GM12878 (cell line): ENCODE measurements around the gene WWOX. TPM values are rescaled to one million over a fixed set of nuclear protein-coding genes. Genes with fewer than 3 reads are reported as not detected.

Experiments
- ATAC-seq: fragments of 200-7000 bp; cut with Tn5 transposase; 3 replicates; pipeline ENCODE4 v1.9.1; 2020; ENCODE audit warnings: mild to moderate bottlenecking, moderate library complexity
- BruUV-seq: library from RNA; stranded (reverse); fragments of 400-500 nt; replicated peaks from 2 replicates; lab custom pipeline; 2021; lab: Mats Ljungman, UMichigan
- CTCF ChIA-PET: fragments of 300-600 bp; sonication (Branson Sonifier 250); formaldehyde crosslinking; extraction: SDS; loops from one replicate; lab custom pipeline; 2021; ENCODE audit warnings: inconsistent platforms; lab: Yijun Ruan, JAX
- POLR2A ChIA-PET: fragments of 350-600 bp; formaldehyde crosslinking; extraction: SDS; loops from one replicate; lab custom pipeline; 2021; ENCODE audit warnings: inconsistent platforms; lab: Charles Lee
- RAD21 ChIA-PET: fragments of 300-600 bp; sonication (Branson Sonifier 250); formaldehyde crosslinking; loops from one replicate; lab custom pipeline; 2023; ENCODE audit warnings: antibody characterized with exemption; ENCODE audit not compliant: unreplicated experiment; lab: Charles Lee
- SMC1A ChIA-PET: fragments of 300-600 bp; sonication (Branson Sonifier 250); formaldehyde crosslinking; loops from one replicate; lab custom pipeline; 2023; ENCODE audit not compliant: unreplicated experiment, uncharacterized antibody; lab: Charles Lee
- DNase-seq: peaks from one replicate; pipeline ENCODE4 v3.0.0-alpha.2; 2011; ENCODE audit warnings: low read depth, low spot score
- FAIRE-seq: peaks from 3 replicates; lab custom pipeline; 2011; peaks lifted over from hg19 to GRCh38; lab: Jason Lieb, UNC
- H2AFZ ChIP-seq: 2 replicates; pipeline ENCODE4 v1.6.0; 2011; ENCODE audit warnings: low read depth, low read length, control low read depth; ENCODE audit not compliant: control insufficient read depth
- H3K27ac ChIP-seq: 2 replicates; pipeline ENCODE4 v1.5.1; 2011; ENCODE audit warnings: control low read depth; ENCODE audit not compliant: control insufficient read depth, insufficient read depth
- H3K27me3 ChIP-seq, 2 experiments: replicated peaks in 1 of 2; 2 replicates each; pipeline versions ENCODE4 v1.6.0 to v1.6.1; 2011; ENCODE audit warnings: low read length in 1 of 2; ENCODE audit not compliant: control insufficient read depth in 2 of 2, insufficient read depth in 2 of 2
- H3K36me3 ChIP-seq, 2 experiments: 2 replicates each; pipeline ENCODE4 v1.5.1; 2011; ENCODE audit warnings: low read length in 1 of 2; ENCODE audit not compliant: control insufficient read depth in 2 of 2, insufficient read depth in 2 of 2
- H3K4me1 ChIP-seq: 2 replicates; pipeline ENCODE4 v1.6.1; 2011; ENCODE audit warnings: mild to moderate bottlenecking, low read length, moderate library complexity, mixed read lengths; ENCODE audit not compliant: control insufficient read depth, insufficient read depth
- H3K4me2 ChIP-seq: 2 replicates; pipeline ENCODE4 v1.6.0; 2011; ENCODE audit warnings: control low read depth; ENCODE audit not compliant: control insufficient read depth, insufficient read depth
- H3K4me3 ChIP-seq: fragments of 200-600 bp; sonication (generic); 2 replicates; pipeline ENCODE4 v1.5.1; 2016
- H3K79me2 ChIP-seq: 2 replicates; pipeline ENCODE4 v1.6.0; 2011; ENCODE audit warnings: low read length; ENCODE audit not compliant: control insufficient read depth, insufficient read depth
- H3K9ac ChIP-seq: 2 replicates; pipeline ENCODE4 v1.8.0; 2011; ENCODE audit warnings: low read length, control low read depth, mixed read lengths; ENCODE audit not compliant: control insufficient read depth, insufficient read depth
- H3K9me3 ChIP-seq: replicated peaks from 3 replicates; pipeline ENCODE4 v1.5.1; 2011; ENCODE audit warnings: mild to moderate bottlenecking, low read length; ENCODE audit not compliant: control insufficient read depth, insufficient read depth
- H4K20me1 ChIP-seq: 2 replicates; pipeline ENCODE4 v1.6.0; 2011; ENCODE audit not compliant: control insufficient read depth, insufficient read depth
- BACH1 ChIP-seq: fragments of 450-650 bp; IDR thresholded peaks from 2 replicates; pipeline ENCODE4 v1.6.1; 2017; ENCODE audit warnings: mild to moderate bottlenecking, borderline replicate concordance
- DPF2 ChIP-seq: fragments of 450-650 bp; IDR thresholded peaks from 2 replicates; pipeline ENCODE4 v1.6.1; 2017; ENCODE audit warnings: mild to moderate bottlenecking
- E2F4 ChIP-seq: IDR thresholded peaks from 2 replicates; pipeline ENCODE4 v1.6.1; 2012; ENCODE audit warnings: low read depth, low read length, improper control_type of control experiment
- EED ChIP-seq: sonication (generic); IDR thresholded peaks from 2 replicates; pipeline ENCODE4 v1.6.1; 2016; ENCODE audit warnings: antibody characterized with exemption, low read depth
- FOS ChIP-seq: IDR thresholded peaks from 3 replicates; pipeline ENCODE4 v1.6.1; 2011; ENCODE audit warnings: borderline replicate concordance; ENCODE audit not compliant: insufficient read length; ENCODE audit errors: extremely low read depth
- GABPA ChIP-seq: IDR thresholded peaks from 2 replicates; pipeline ENCODE4 v1.6.1; 2014; ENCODE audit warnings: antibody characterized with exemption, low read depth, mild to moderate bottlenecking, inconsistent platforms
- HDAC6 ChIP-seq: fragments of 200-600 bp; sonication (generic); IDR thresholded peaks from one replicate; pipeline ENCODE4 v1.8.0; 2017; ENCODE audit warnings: antibody characterized with exemption; ENCODE audit not compliant: unreplicated experiment
- IKZF1 ChIP-seq: fragments of 450-650 bp; conservative IDR thresholded peaks from 2 replicates; pipeline ENCODE4 v1.6.1; 2017; ENCODE audit warnings: antibody characterized with exemption, mild to moderate bottlenecking
- PML ChIP-seq: IDR thresholded peaks from 2 replicates; pipeline ENCODE4 v1.6.1; 2012; ENCODE audit warnings: low read length, inconsistent platforms
- PRDM15 ChIP-seq: fragments of 450-650 bp; formaldehyde crosslinking; IDR thresholded peaks from 2 replicates; pipeline ENCODE4 v1.4.0; 2020; ENCODE audit warnings: mild to moderate bottlenecking, moderate library complexity
- SRF ChIP-seq, 2 experiments: IDR thresholded peaks; 2 replicates each; pipeline ENCODE4 v1.6.1; 2011; ENCODE audit warnings: low read depth in 2 of 2, low read length in 2 of 2, mild to moderate bottlenecking in 1 of 2, moderate library complexity in 1 of 2
- TCF12 ChIP-seq: IDR thresholded peaks from 2 replicates; pipeline ENCODE4 v1.6.1; 2011; ENCODE audit warnings: low read depth, mild to moderate bottlenecking, low read length
- ZZZ3 ChIP-seq: IDR thresholded peaks from 2 replicates; pipeline ENCODE4 v1.6.1; 2011; ENCODE audit warnings: low read depth; ENCODE audit not compliant: control insufficient read depth, insufficient read length
- WGBS: methylation state at CpG from one replicate; pipeline ENCODE4 v1.1.6; 2016; ENCODE audit warnings: low lambda C conversion rate; ENCODE audit not compliant: insufficient replicate concordance, insufficient coverage; ENCODE audit errors: missing lambda C conversion rate; 5-methylcytosine and 5-hydroxymethylcytosine counted together
- in situ Hi-C: fragments of 300-500 bp; cut with MboI; formaldehyde crosslinking; loops from 9 replicates; pipeline ENCODE4 v1.14.3; 2018; ENCODE audit warnings: mixed read lengths
- intact Hi-C: fragments of 100-400 bp; cut with micrococcal nuclease; formaldehyde crosslinking; loops from one replicate; pipeline ENCODE4 v1.14.2; 2022; ENCODE audit not compliant: unreplicated experiment
- polyA plus RNA-seq, 11 experiments: library from polyadenylated mRNA; depleted of rRNA in 4 of 11; unstranded in 6 of 11; stranded (reverse) in 5 of 11; fragments of >200 nt; fragmentation: Nextera tagmentation in 4 of 11; fragmentation: Illumina TruSeq in 1 of 11; extraction: Ambion mirVana in 4 of 11; extraction: Trizol in 1 of 11; gene quantifications; 1 replicate in 1 of 11; 2 replicates in 10 of 11; pipeline versions ENCODE4 v1.2.1 to v1.2.3, GENCODE V29; 2011 to 2016; ENCODE audit warnings: inconsistent platforms in 2 of 11, missing spikeins in 2 of 11, low read depth in 1 of 11
- total RNA-seq, 4 experiments: library from RNA; depleted of rRNA in 3 of 4; stranded (reverse); fragments of >200 nt in 3 of 4; fragmentation: Illumina TruSeq in 1 of 4; extraction: Trizol in 1 of 4; gene quantifications; 2 replicates each; pipeline versions ENCODE4 v1.2.1 to v1.2.3, GENCODE V29; 2013 to 2021

The WWOX gene
- total and polyA plus RNA-seq, 10 of the 15 experiments (the other 5 are each of a cell fraction or from before 2014, with no cell fraction given), result 2.8 to 24.4 (median 17.8) TPM

- in situ Hi-C loops (no loop called here), intact Hi-C loops (no loop called here)
- no peaks in the 10 kb centered on the region for H3K4me1 ChIP-seq
- no TSS peak for BruUV-seq
- no peak overlapping the region for H3K27ac ChIP-seq
- ChIA-PET CTCF (no interaction called here), RAD21 (no interaction called here), SMC1A (no interaction called here), POLR2A (no interaction called here)
- H4K20me1 ChIP-seq, result no peaks in the 10 kb centered on the region
- WGBS, result 41% methylated on average over 8 of the region's 8 CpGs
- TF ChIP-seq FOS, result no peak
- no peak for TF ChIP-seq DPF2
- no peak for TF ChIP-seq ZZZ3
- no peak for TF ChIP-seq BACH1
- TF ChIP-seq EED, result no peak
- no peak for TF ChIP-seq SRF (IDR thresholded peaks at IDR 0.05; ENCODE audit: low read depth in 2 of 2, low read length in 2 of 2)
- no peak for TF ChIP-seq TCF12
- TF ChIP-seq PRDM15 (CRISPR knock-in tag), result no peak
- no peak for TF ChIP-seq E2F4
- TF ChIP-seq PML, result no peak
- TF ChIP-seq HDAC6, result no peak
- no peak for TF ChIP-seq IKZF1
- TF ChIP-seq GABPA, result no peak
- no peaks in the 10 kb centered on the region for H3K9me3 ChIP-seq
- no peak overlapping the region for H2AFZ ChIP-seq
- DNase-seq, result no peak
- no peaks in the 10 kb centered on the region for H3K36me3 ChIP-seq
- no peak overlapping the region for H3K9ac ChIP-seq
- no peaks in the 10 kb centered on the region for H3K79me2 ChIP-seq
- ATAC-seq, result no peak
- H3K27me3 ChIP-seq, result no peaks in the 10 kb centered on the region
- FAIRE-seq, result no peak
- H3K4me2 ChIP-seq, result no peak overlapping the region
- no peak overlapping the region for H3K4me3 ChIP-seq
These were observed 854.1 kb downstream of the WWOX start for GRCh38 chr16:78953526-78953925.
